Activated naive CD8-positive, alpha-beta T cell treated with anti-CD3 and anti-CD28 coated beads for 36 hours (primary cell): ENCODE data around the gene ABCC8. TPM values are rescaled to one million over a fixed set of nuclear protein-coding genes. Genes with fewer than 3 reads are reported as not detected.

ENCODE experiments used
- DNase-seq: peaks from one replicate; pipeline ENCODE4 v3.0.0; 2021
- H3K27ac Mint-ChIP-seq: one replicate; pipeline ENCODE4 v1.8.0; 2022; ENCODE audit warnings: mild to moderate bottlenecking, moderate library complexity, mixed read lengths
- H3K27me3 Mint-ChIP-seq: one replicate; pipeline ENCODE4 v1.8.0; 2022; ENCODE audit warnings: mild to moderate bottlenecking, mixed read lengths
- H3K36me3 Mint-ChIP-seq: one replicate; pipeline ENCODE4 v1.8.0; 2021; ENCODE audit warnings: mild to moderate bottlenecking, mixed read lengths
- H3K4me1 Mint-ChIP-seq: one replicate; pipeline ENCODE4 v1.8.0; 2021; ENCODE audit warnings: mixed read lengths
- H3K4me3 Mint-ChIP-seq: one replicate; pipeline ENCODE4 v1.8.0; 2022; ENCODE audit warnings: mild to moderate bottlenecking, moderate library complexity, mixed read lengths
- H3K9me3 Mint-ChIP-seq: one replicate; pipeline ENCODE4 v1.8.0; 2022; ENCODE audit warnings: mixed read lengths
- total RNA-seq, 2 experiments: library from RNA; stranded (reverse); gene quantifications; one replicate each; pipeline ENCODE4 v1.2.3, GENCODE V29; 2021

ABCC8 gene
- total RNA-seq, 2 experiments from 2014 or later: not detected

DNA sequence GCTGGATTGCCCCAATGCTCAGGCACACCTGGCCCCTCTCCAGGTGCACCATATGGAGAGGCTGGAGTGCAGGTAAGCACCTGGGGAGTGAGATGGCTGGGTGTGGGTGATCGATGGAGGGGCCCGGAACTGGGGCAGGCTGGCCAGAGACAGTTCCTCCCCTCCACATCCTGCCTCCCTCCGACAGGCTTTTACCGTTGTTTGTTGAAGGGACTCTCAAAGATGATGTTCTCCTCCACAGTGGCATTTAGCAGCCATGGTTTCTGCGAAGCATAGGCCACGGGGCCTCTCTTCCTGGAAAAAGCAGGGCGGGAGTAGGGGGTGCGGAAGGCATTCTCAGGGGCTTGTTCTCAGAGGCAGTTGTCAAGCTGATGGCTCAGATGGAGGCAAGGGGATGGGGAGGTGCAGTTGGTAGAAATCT, 62.3 kb downstream of the ABCC8 start:
- Mint-ChIP-seq H3K27ac (no peak overlapping the region), H3K36me3 (no peaks in the 10 kb centered on the region), H3K4me1 (peaks cover 4% of the 10 kb centered on the region), H3K9me3 (no peaks in the 10 kb centered on the region), H3K27me3 (peaks cover 27% of the 10 kb centered on the region), H3K4me3 (no peak overlapping the region)
- no peak for DNase-seq

DNA sequence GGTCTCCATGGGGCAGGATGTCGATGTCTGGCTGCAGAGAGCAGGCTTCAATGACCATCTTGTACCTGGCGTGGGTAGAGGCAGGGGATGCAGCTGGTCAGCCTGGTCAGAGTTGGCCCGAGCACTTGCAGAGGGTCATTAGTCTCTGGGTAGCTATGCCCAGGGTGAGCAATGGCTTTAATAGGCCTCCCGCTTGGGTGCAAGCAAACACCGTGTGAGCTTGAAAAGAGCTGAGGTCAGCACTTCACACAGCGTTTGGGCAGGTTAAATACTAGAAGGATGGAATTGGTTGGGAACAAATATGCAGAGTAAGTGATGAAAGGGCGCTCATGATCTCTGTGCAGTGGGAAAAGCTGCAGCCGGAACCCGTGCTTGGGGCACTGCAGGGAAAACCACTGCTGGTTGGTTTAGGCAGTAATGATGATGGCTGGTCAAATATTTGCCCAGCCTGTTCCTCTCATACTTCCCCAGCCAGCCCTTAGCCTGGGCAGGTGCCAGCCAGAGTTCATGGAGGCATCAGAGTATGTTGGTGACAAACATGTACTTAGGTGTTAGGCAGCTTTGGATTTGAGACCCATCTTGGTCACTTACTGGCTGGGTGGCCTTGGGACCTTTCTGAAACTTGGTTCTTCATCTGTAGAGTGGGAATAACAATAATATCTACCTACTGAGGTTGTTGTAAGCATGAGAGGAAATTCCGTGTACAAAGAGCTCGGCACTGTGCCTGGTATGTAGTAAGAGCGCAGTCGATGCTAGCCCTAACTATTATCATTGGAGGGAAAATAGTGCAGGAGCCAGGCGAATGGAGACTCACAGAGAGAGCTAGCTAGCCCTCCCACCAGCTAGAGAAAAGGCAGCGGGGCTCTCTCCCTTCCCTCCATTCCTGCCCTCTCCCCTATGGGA, 63.0 kb downstream of the ABCC8 start:
- Mint-ChIP-seq H3K4me1 (peaks cover 4% of the 10 kb centered on the region), H3K27ac (no peak overlapping the region), H3K36me3 (no peaks in the 10 kb centered on the region), H3K27me3 (peaks cover 20% of the 10 kb centered on the region), H3K9me3 (no peaks in the 10 kb centered on the region), H3K4me3 (no peak overlapping the region)
- no peak for DNase-seq

DNA sequence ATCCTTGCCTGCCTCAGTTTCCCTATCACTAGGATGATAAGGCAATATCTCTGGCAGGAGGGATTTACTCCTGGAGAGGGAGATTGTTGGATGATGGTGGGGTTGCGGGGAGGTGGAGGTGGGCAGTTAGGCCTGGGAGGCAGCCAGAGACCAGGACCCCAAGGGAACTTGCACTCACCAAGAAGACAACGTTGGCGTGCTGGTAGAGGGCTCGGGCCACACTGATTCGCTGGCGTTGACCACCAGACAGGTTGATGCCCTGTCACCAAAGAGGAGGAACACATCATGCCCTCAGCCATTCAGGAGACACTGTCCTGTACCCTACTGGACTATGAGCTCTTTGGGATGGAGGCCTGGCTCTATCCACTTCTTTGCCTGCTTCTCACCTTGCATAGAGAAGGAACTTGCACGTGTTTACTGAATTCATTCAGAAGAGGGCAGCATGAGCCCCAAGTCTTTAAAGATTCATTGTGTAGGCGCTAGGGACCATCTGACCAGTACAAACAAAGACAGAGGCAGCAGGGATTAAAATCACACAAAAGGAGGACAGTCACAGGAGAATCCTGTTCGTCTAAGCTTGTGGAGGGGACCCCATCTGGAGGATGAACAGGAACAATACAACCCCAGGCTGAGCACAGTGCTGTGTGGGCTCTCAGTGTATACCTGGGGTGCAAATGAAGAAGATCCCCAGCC, 64.0 kb downstream of the ABCC8 start:
- no peak overlapping the region for H3K27ac Mint-ChIP-seq
- H3K9me3 Mint-ChIP-seq: no peaks in the 10 kb centered on the region
- H3K4me1 Mint-ChIP-seq: peaks cover 4% of the 10 kb centered on the region
- H3K36me3 Mint-ChIP-seq: no peaks in the 10 kb centered on the region
- peaks cover 13% of the 10 kb centered on the region for H3K27me3 Mint-ChIP-seq
- DNase-seq: no peak
- no peak overlapping the region for H3K4me3 Mint-ChIP-seq

DNA sequence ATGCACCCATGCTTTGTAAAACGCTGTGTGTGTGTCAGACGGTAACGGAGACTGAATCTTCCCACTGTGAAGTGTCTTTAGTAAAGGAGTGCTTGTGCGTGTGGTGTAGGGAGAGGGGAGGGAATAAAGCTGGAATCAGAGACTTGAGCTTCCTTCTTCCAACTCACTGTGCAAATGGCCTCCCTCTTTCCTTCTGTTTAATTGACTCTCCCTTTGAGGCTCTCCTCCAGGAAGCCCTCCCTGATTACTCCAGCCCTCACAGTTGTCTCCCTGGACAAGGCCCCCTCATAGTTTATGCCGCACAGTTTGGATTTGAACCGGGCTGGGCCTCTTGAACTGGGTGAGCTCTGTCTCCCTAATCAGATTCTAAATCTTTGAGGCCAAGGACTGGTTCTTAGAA, 65.2 kb downstream of the ABCC8 start:
- H3K4me3 Mint-ChIP-seq: no peak overlapping the region
- H3K9me3 Mint-ChIP-seq: no peaks in the 10 kb centered on the region
- H3K27ac Mint-ChIP-seq: no peak overlapping the region
- peaks cover 13% of the 10 kb centered on the region for H3K27me3 Mint-ChIP-seq
- H3K36me3 Mint-ChIP-seq: no peaks in the 10 kb centered on the region
- H3K4me1 Mint-ChIP-seq: peaks cover 4% of the 10 kb centered on the region
- DNase-seq: no peak

- no peak for DNase-seq
- no peaks in the 10 kb centered on the region for H3K36me3 Mint-ChIP-seq
- H3K27me3 Mint-ChIP-seq: peaks cover 13% of the 10 kb centered on the region
- peaks cover 4% of the 10 kb centered on the region for H3K4me1 Mint-ChIP-seq
- no peak overlapping the region for H3K4me3 Mint-ChIP-seq
- no peak overlapping the region for H3K27ac Mint-ChIP-seq
- H3K9me3 Mint-ChIP-seq: no peaks in the 10 kb centered on the region
Observed at GRCh38 chr11:17410606-17411379, 65.9 kb downstream of the ABCC8 start.

DNA sequence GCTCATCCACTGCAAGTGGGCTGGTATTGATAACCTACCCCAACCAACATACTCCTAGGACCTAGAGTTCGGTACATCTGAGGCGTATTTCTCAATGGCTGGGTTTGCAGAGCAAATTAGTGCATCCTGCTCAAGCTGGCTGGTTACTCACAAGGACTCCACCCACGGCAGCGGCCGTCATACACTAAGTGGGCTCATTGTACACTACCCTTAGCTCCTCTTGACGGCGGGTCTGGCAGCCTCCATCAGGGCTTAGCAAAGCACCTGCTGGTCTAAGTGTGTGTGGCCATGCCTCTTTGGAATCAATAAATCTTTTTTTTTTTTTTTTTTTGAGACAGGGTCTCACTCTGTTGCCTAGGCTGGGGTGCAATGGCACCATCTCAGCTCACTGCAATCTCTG, 68.0 kb downstream of the ABCC8 start:
- no peak for DNase-seq
- H3K4me1 Mint-ChIP-seq: no peaks in the 10 kb centered on the region
- H3K9me3 Mint-ChIP-seq: no peaks in the 10 kb centered on the region
- H3K27ac Mint-ChIP-seq: no peak overlapping the region
- peaks cover 8% of the 10 kb centered on the region for H3K27me3 Mint-ChIP-seq
- no peaks in the 10 kb centered on the region for H3K36me3 Mint-ChIP-seq
- H3K4me3 Mint-ChIP-seq: no peak overlapping the region

DNA sequence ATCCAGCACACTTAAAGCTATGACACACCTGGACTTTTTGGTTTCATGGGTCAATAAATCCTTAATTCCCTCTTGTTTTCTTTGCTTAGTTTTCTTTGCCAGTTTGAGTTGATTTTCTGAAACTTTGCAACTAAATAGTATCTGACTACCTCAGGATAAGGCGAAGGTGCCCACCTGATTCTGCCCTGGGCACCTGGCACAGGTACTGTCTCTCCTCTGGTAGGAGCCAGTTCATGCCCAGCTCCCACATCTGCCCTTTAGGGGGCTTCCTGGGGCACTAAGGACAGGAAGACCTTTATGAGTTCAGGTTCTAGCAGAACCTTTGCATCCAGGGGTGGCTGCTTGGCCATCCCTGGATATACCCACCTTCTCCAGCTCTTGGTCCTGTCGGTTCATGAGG, 68.6 kb downstream of the ABCC8 start:
- DNase-seq: no peak
- Mint-ChIP-seq H3K4me1 (no peaks in the 10 kb centered on the region), H3K4me3 (no peak overlapping the region), H3K36me3 (no peaks in the 10 kb centered on the region), H3K27me3 (peaks cover 4% of the 10 kb centered on the region), H3K27ac (no peak overlapping the region), H3K9me3 (no peaks in the 10 kb centered on the region)

GRCh38 chr11:17407575-17407974, 69.1 kb downstream of the ABCC8 start:
- Mint-ChIP-seq H3K36me3 (no peaks in the 10 kb centered on the region), H3K27ac (no peak overlapping the region), H3K9me3 (no peaks in the 10 kb centered on the region), H3K4me3 (no peak overlapping the region), H3K27me3 (peaks cover under 1% of the 10 kb centered on the region), H3K4me1 (no peaks in the 10 kb centered on the region)
- no peak for DNase-seq

GRCh38 chr11:17406818-17407149, 69.9 kb downstream of the ABCC8 start:
- H3K27ac Mint-ChIP-seq: no peak overlapping the region
- no peaks in the 10 kb centered on the region for H3K9me3 Mint-ChIP-seq
- H3K27me3 Mint-ChIP-seq: no peaks in the 10 kb centered on the region
- H3K4me3 Mint-ChIP-seq: no peak overlapping the region
- no peaks in the 10 kb centered on the region for H3K36me3 Mint-ChIP-seq
- DNase-seq: no peak
- no peaks in the 10 kb centered on the region for H3K4me1 Mint-ChIP-seq

GRCh38 chr11:17406082-17406817, 70.4 kb downstream of the ABCC8 start:
- no peaks in the 10 kb centered on the region for H3K4me1 Mint-ChIP-seq
- H3K9me3 Mint-ChIP-seq: no peaks in the 10 kb centered on the region
- no peak for DNase-seq
- H3K36me3 Mint-ChIP-seq: no peaks in the 10 kb centered on the region
- no peak overlapping the region for H3K27ac Mint-ChIP-seq
- no peaks in the 10 kb centered on the region for H3K27me3 Mint-ChIP-seq
- no peak overlapping the region for H3K4me3 Mint-ChIP-seq

- Mint-ChIP-seq H3K27me3 (no peaks in the 10 kb centered on the region), H3K36me3 (no peaks in the 10 kb centered on the region), H3K27ac (no peak overlapping the region), H3K4me1 (no peaks in the 10 kb centered on the region), H3K9me3 (no peaks in the 10 kb centered on the region), H3K4me3 (no peak overlapping the region)
- no peak for DNase-seq
Observed at GRCh38 chr11:17405232-17406005, 71.2 kb downstream of the ABCC8 start.

- H3K27me3 Mint-ChIP-seq: no peaks in the 10 kb centered on the region
- no peaks in the 10 kb centered on the region for H3K4me1 Mint-ChIP-seq
- H3K4me3 Mint-ChIP-seq: no peak overlapping the region
- H3K27ac Mint-ChIP-seq: no peak overlapping the region
- H3K9me3 Mint-ChIP-seq: no peaks in the 10 kb centered on the region
- DNase-seq: no peak
- H3K36me3 Mint-ChIP-seq: no peaks in the 10 kb centered on the region
Observed at GRCh38 chr11:17403980-17404759, 72.5 kb downstream of the ABCC8 start.

DNA sequence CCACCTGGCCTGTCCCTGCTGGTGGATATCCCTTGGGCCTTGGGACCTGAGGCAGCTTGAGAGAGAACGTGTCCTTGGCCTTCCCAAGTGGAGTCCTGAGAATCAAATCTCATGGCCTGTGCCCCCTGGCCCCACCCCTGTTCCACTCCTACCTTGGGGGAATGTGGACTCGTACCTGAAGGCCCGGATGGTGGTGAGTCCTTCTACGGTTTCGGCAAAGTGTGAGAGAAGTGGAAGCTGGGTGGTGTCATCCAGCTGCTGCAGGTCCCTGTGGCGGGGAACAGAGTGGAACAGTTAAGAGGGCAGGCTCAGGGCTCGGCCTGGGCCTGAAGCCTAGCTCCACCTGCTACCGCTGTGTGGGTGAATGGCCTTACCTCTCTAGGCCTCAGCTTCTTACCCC, 74.2 kb downstream of the ABCC8 start:
- Mint-ChIP-seq H3K36me3 (no peaks in the 10 kb centered on the region), H3K27me3 (no peaks in the 10 kb centered on the region), H3K27ac (no peak overlapping the region), H3K9me3 (no peaks in the 10 kb centered on the region), H3K4me3 (no peak overlapping the region), H3K4me1 (no peaks in the 10 kb centered on the region)
- DNase-seq: no peak

- H3K27ac Mint-ChIP-seq: no peak overlapping the region
- H3K4me1 Mint-ChIP-seq: no peaks in the 10 kb centered on the region
- H3K36me3 Mint-ChIP-seq: no peaks in the 10 kb centered on the region
- no peak overlapping the region for H3K4me3 Mint-ChIP-seq
- DNase-seq: no peak
- no peaks in the 10 kb centered on the region for H3K9me3 Mint-ChIP-seq
- H3K27me3 Mint-ChIP-seq: no peaks in the 10 kb centered on the region
Observed at GRCh38 chr11:17401841-17402240, 74.8 kb downstream of the ABCC8 start.
